Osteoblast (primary cell): ENCODE results near the gene COQ3. TPM values are rescaled to one million over a fixed set of nuclear protein-coding genes. Genes with fewer than 3 reads are reported as not detected.

Experiments used
- DNase-seq: peaks from one replicate; pipeline ENCODE4 v3.0.0; 2011; ENCODE audit warnings: low spot score, mixed read lengths; ENCODE audit not compliant: insufficient read length; ENCODE audit errors: missing footprints
- H2AFZ ChIP-seq: 2 replicates; pipeline ENCODE4 v1.6.0; 2011; ENCODE audit warnings: mild to moderate bottlenecking, low read length
- H3K27ac ChIP-seq: 2 replicates; pipeline ENCODE4 v1.5.1; 2011; ENCODE audit warnings: mild to moderate bottlenecking, low read depth, low read length, moderate library complexity
- H3K27me3 ChIP-seq: 2 replicates; pipeline ENCODE4 v1.6.0; 2012; ENCODE audit warnings: mild to moderate bottlenecking, control low read depth, inconsistent platforms, low read length, moderate library complexity; ENCODE audit not compliant: insufficient read depth
- H3K36me3 ChIP-seq: 2 replicates; pipeline ENCODE4 v1.5.1; 2011; ENCODE audit warnings: mild to moderate bottlenecking, low read length, control low read depth, moderate library complexity; ENCODE audit not compliant: insufficient read depth
- H3K4me1 ChIP-seq: 2 replicates; pipeline ENCODE4 v1.5.1; 2011; ENCODE audit warnings: mild to moderate bottlenecking, low read length, control low read depth, moderate library complexity; ENCODE audit not compliant: insufficient read depth
- H3K4me2 ChIP-seq: 2 replicates; pipeline ENCODE4 v1.6.0; 2011; ENCODE audit warnings: mild to moderate bottlenecking, low read length; ENCODE audit not compliant: insufficient read depth
- H3K4me3 ChIP-seq: fragments of 200-600 bp; sonication (generic); 3 replicates; pipeline ENCODE4 v1.5.1; 2012; ENCODE audit warnings: mild to moderate bottlenecking, low read length, inconsistent platforms; ENCODE audit not compliant: insufficient read depth
- H3K79me2 ChIP-seq: 2 replicates; pipeline ENCODE4 v1.6.0; 2012; ENCODE audit warnings: mild to moderate bottlenecking, low read length, control low read depth, inconsistent platforms; ENCODE audit not compliant: insufficient read depth
- H3K9me3 ChIP-seq: 2 replicates; pipeline ENCODE4 v1.5.1; 2011; ENCODE audit warnings: low read depth, low read length, control low read depth
- H4K20me1 ChIP-seq: 2 replicates; pipeline ENCODE4 v1.6.0; 2012; ENCODE audit warnings: mild to moderate bottlenecking, low read length, control low read depth; ENCODE audit not compliant: insufficient read depth
- total RNA-seq: library from RNA; depleted of rRNA; stranded (reverse); fragments of >200 nt; gene quantifications from 2 replicates; pipeline ENCODE4 v1.2.3, GENCODE V29; 2012
- TF ChIP-seq, protein P1 (sequence below): IDR thresholded peaks from 2 replicates; pipeline ENCODE4 v1.5.1; 2011; ENCODE audit warnings: mild to moderate bottlenecking, low read depth, low read length, moderate library complexity; ENCODE audit errors: extremely low read depth

COQ3 gene
- total RNA-seq, 1 donor = 2.5 TPM

DNA sequence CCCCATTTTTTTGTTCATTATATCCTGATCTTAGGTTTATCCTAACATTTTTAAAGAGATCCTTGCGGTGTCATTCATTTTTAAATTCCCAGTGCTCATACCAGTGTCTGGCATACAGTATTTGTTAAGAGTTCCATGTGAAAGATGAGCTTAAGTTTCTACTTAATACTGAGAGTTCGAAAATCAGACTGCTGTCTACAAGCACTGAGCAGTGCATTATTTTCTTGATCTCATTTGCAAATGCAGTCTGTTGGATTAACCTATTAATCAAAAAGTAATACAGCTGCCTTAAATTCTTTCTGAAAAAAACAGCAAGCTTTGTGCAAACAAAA is 663 bp downstream of the COQ3 start:
- H3K9me3 ChIP-seq = no peaks in the 10 kb centered on the region
- TF ChIP-seq, protein P1, sequence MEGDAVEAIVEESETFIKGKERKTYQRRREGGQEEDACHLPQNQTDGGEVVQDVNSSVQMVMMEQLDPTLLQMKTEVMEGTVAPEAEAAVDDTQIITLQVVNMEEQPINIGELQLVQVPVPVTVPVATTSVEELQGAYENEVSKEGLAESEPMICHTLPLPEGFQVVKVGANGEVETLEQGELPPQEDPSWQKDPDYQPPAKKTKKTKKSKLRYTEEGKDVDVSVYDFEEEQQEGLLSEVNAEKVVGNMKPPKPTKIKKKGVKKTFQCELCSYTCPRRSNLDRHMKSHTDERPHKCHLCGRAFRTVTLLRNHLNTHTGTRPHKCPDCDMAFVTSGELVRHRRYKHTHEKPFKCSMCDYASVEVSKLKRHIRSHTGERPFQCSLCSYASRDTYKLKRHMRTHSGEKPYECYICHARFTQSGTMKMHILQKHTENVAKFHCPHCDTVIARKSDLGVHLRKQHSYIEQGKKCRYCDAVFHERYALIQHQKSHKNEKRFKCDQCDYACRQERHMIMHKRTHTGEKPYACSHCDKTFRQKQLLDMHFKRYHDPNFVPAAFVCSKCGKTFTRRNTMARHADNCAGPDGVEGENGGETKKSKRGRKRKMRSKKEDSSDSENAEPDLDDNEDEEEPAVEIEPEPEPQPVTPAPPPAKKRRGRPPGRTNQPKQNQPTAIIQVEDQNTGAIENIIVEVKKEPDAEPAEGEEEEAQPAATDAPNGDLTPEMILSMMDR = no peak
- H2AFZ ChIP-seq = peak overlapping the region; percentile 89
- no peaks in the 10 kb centered on the region for H3K27me3 ChIP-seq
- DNase-seq = no peak
- peak overlapping the region; percentile 81 for H3K27ac ChIP-seq
- peak overlapping the region; percentile 84 for H3K4me3 ChIP-seq
- peaks cover 1% of the 10 kb centered on the region for H3K36me3 ChIP-seq
- peak overlapping the region; percentile 90 for H3K4me2 ChIP-seq
- no peaks in the 10 kb centered on the region for H3K79me2 ChIP-seq
- H3K4me1 ChIP-seq = peaks cover 7% of the 10 kb centered on the region
- H4K20me1 ChIP-seq = no peaks in the 10 kb centered on the region

DNA sequence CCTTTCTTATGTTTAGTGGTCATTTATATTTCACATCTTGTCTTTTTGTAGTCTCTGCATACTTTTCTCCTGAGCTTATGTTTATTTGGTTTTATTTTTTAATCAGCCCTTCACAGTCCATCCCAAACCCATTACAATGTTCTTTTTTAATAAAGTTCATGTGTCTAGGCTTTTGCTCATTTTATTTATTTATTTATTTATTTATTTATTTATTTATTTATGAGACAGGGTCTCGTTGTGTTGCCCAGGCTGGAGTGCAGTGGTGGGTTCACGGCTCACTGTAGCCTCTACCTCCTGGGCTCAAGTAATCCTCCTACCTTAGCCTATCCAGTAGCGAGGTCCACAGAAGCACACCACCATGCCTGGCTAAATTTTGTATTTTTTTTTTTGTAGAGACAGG is 3.1 kb downstream of the COQ3 start:
- TF ChIP-seq, protein P1 = no peak
- Histone ChIP-seq H3K9me3 (no peaks in the 10 kb centered on the region), H2AFZ (no peak overlapping the region), H3K27ac (no peak overlapping the region), H3K4me3 (no peak overlapping the region), H3K36me3 (no peaks in the 10 kb centered on the region), H3K4me1 (peaks cover 7% of the 10 kb centered on the region), H3K79me2 (no peaks in the 10 kb centered on the region), H3K27me3 (no peaks in the 10 kb centered on the region), H4K20me1 (no peaks in the 10 kb centered on the region), H3K4me2 (no peak overlapping the region)
- no peak for DNase-seq

DNA sequence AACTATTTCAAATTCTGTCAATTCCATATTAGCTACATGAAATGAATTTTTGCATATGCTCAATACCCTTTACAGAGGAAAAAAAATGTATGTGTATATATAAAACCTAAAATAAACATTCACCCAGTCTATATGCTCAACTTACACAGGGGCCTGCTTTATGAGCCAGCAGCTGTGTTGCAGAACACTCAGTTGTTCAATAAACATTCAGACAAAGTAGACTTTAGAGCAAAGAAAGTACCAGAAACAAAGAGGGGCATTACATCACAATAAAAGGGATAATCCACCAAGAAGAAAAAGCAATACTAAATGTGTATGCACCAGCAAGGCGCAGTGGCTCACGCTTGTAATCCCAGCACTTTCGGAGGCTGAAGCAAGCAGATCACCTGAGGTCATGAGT is 9.5 kb downstream of the COQ3 start:
- Histone ChIP-seq H3K4me3 (no peak overlapping the region), H3K27me3 (no peaks in the 10 kb centered on the region), H2AFZ (no peak overlapping the region), H3K36me3 (no peaks in the 10 kb centered on the region), H3K4me2 (no peak overlapping the region), H3K4me1 (no peaks in the 10 kb centered on the region), H3K27ac (no peak overlapping the region), H3K9me3 (no peaks in the 10 kb centered on the region), H4K20me1 (no peaks in the 10 kb centered on the region), H3K79me2 (no peaks in the 10 kb centered on the region)
- no peak for DNase-seq
- TF ChIP-seq, protein P1 = no peak

DNA sequence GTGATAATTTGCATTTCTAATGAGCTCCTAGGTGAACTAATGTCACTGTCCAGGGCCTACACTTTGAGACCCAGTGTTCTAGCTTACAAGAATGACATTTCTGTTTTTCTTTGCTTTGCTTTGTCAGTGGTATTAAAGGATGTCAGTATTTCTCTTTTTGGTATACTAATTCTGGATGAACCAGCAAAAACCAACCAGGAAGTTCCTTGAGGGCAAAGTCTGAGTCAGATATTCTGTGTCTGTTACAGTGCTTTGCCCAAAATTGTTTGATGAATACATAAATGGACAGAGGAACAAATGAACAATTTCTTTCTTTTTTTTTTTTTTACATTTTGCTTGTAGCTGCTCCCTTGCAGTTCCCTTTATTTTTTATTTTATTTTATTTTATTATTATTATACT is 15.4 kb downstream of the COQ3 start:
- TF ChIP-seq, protein P1 = no peak

More for the DNA sequence above, 15.4 kb downstream of the COQ3 start:
- Histone ChIP-seq H4K20me1 (no peaks in the 10 kb centered on the region), H3K4me2 (no peak overlapping the region), H3K4me1 (no peaks in the 10 kb centered on the region), H3K27ac (no peak overlapping the region), H3K79me2 (no peaks in the 10 kb centered on the region), H3K36me3 (no peaks in the 10 kb centered on the region), H3K27me3 (no peaks in the 10 kb centered on the region), H3K9me3 (no peaks in the 10 kb centered on the region), H3K4me3 (no peak overlapping the region), H2AFZ (no peak overlapping the region)
- no peak for DNase-seq
